Testis (tissue), 3 donors: Measurements from ENCODE around the gene GABBR2. TPM values are rescaled to one million over a fixed set of nuclear protein-coding genes. Genes with fewer than 3 reads are reported as not detected.
A peak's percentile ranks its signal among the peaks of the same experiment; 100 is the strongest.

Experiments
- DNase-seq: peaks from one replicate; pipeline ENCODE4 v3.0.0-alpha.2; 2019
- H3K27ac ChIP-seq, 2 donors: fragments of 200-600 bp; sonication (generic); one replicate each; pipeline ENCODE4 v1.5.1; 2019
- H3K27me3 ChIP-seq: fragments of 200-600 bp; sonication (generic); one replicate; pipeline ENCODE4 v1.5.1; 2019
- H3K36me3 ChIP-seq: fragments of 200-600 bp; sonication (generic); one replicate; pipeline ENCODE4 v1.5.1; 2017; ENCODE audit warnings: low read depth; ENCODE audit errors: missing control alignments
- H3K4me1 ChIP-seq: fragments of 200-600 bp; sonication (generic); one replicate; pipeline ENCODE4 v1.5.1; 2019
- H3K4me3 ChIP-seq, 2 donors: fragments of 200-600 bp; sonication (generic); one replicate each; pipeline ENCODE4 v1.5.1; 2017 to 2019
- H3K9me3 ChIP-seq: fragments of 200-600 bp; sonication (generic); one replicate; pipeline ENCODE4 v1.5.1; 2017
- POLR2A ChIP-seq: fragments of 450-650 bp; IDR thresholded peaks from one replicate; pipeline ENCODE4 v1.6.1; 2017; ENCODE audit warnings: antibody characterized with exemption, mild to moderate bottlenecking, moderate library complexity
- WGBS, 2 donors: methylation state at CpG; one replicate each; pipeline ENCODE4 v1.1.5; 2018; 5-methylcytosine and 5-hydroxymethylcytosine counted together
- intact Hi-C: fragments of 100-400 bp; cut with DNase I; formaldehyde crosslinking; loops from one replicate; pipeline ENCODE4 v1.15.1; 2023; ENCODE audit warnings: low total_unique reads
- polyA plus RNA-seq: library from polyadenylated mRNA; stranded (reverse); fragments of 350-450 nt; fragmentation: Illumina TruSeq; extraction: RNeasy Lipid Tissue Mini Kit (QIAGEN cat#74804); gene quantifications from one replicate; pipeline ENCODE4 v1.2.3, GENCODE V29; 2014; ENCODE audit warnings: low read depth, low replicate concordance; ENCODE audit not compliant: insufficient read depth
- total RNA-seq, 2 donors: library from RNA; depleted of rRNA; stranded (reverse); fragments of >200 nt; gene quantifications; one replicate each; pipeline ENCODE4 v1.2.3, GENCODE V29; 2016
- TF ChIP-seq, protein P1 (sequence below), 3 experiments: fragments of 450-650 bp in 2 of 3; fragments of 200-600 bp in 1 of 3; sonication (generic) in 1 of 3; IDR thresholded peaks; one replicate each; pipeline ENCODE4 v1.5.1; 2016 to 2019; ENCODE audit warnings: antibody characterized with exemption in 3 of 3, mild to moderate bottlenecking in 2 of 3, moderate library complexity in 1 of 3

The GABBR2 gene
- total and polyA plus RNA-seq, 3 donors from 2014 or later = 3.0 to 8.1 (median 6.9) TPM

DNA sequence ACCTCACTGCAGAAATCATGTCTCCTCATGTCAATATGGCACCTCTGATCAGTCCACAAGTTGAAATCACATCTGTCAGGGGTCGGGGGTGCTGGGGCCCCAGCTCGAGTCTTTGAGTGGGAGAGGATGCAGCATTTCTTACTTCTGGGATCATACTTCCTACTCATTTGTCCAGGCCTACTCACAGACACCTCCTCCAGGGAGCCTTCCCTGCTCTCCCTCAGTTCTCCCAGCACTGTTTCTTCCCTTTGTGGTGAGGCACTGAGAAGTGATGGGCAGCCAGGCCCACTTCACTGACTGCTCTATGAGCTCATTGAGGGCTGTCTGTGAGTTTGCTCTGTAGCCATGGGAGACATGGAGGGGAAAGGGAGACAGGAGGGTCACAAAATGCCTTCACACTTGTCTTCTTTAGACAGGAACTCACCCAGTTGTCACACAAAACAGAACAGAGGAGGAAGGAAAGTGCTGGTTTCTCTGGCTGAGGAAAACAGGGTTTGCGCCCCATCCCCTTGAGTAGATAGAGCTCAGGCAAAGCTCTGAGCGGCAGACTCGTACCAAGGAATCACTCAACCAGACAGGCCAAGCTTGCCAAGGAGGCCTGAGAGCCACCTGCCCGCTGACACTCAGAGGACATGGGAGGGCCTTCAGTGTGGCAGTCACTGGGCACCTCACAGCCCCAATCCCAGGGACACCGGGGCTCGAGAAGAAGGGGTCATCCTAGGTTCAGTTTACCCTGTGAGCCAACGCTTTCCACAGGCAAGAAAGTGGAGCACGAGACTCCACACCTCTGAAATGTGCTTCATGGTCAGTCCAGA is 152.9 kb downstream of the GABBR2 start:
- DNase-seq = no peak
- Histone ChIP-seq H3K4me1 (no peaks in the 10 kb centered on the region), H3K27me3 (no peaks in the 10 kb centered on the region), H3K27ac (no peak overlapping the region), H3K9me3 (no peaks in the 10 kb centered on the region), H3K36me3 (no peaks in the 10 kb centered on the region), H3K4me3 (peak overlapping the region in 1 of 2 donors; percentile 14)
- no peak for TF ChIP-seq POLR2A
- TF ChIP-seq, protein P1, sequence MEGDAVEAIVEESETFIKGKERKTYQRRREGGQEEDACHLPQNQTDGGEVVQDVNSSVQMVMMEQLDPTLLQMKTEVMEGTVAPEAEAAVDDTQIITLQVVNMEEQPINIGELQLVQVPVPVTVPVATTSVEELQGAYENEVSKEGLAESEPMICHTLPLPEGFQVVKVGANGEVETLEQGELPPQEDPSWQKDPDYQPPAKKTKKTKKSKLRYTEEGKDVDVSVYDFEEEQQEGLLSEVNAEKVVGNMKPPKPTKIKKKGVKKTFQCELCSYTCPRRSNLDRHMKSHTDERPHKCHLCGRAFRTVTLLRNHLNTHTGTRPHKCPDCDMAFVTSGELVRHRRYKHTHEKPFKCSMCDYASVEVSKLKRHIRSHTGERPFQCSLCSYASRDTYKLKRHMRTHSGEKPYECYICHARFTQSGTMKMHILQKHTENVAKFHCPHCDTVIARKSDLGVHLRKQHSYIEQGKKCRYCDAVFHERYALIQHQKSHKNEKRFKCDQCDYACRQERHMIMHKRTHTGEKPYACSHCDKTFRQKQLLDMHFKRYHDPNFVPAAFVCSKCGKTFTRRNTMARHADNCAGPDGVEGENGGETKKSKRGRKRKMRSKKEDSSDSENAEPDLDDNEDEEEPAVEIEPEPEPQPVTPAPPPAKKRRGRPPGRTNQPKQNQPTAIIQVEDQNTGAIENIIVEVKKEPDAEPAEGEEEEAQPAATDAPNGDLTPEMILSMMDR (IDR thresholded peaks at IDR 0.05) = no peak
- WGBS, 2 donors = 40 to 76% methylated on average over 10 of the region's 10 CpGs
- intact Hi-C loops = no loop called here

DNA sequence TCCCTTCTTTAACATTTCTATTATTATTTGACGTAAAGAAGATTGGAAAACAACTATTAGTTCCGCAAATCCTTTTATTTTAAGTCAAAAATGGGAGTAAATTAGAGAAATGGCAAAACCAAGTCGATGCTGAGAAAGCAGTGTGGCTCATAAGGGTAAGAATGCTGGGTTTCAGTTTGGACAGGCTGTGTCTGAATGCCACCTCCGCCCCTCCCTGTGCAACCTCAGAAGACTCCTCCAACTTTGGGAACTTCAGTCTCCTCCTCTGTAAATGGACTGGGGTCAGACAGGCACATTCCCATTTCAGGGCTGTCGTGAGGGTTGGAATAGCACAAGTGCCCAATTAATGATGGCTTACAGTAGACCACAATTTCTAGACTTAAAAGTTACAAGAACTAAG is 154.0 kb downstream of the GABBR2 start:
- intact Hi-C loops = no loop called here
- no peaks in the 10 kb centered on the region for H3K27me3 ChIP-seq
- H3K4me3 ChIP-seq = no peak overlapping the region
- WGBS, 2 donors = 80 to 90% methylated on average over 5 of the region's 5 CpGs
- no peaks in the 10 kb centered on the region for H3K36me3 ChIP-seq
- H3K9me3 ChIP-seq = no peaks in the 10 kb centered on the region
- no peak overlapping the region for H3K27ac ChIP-seq
- no peak for DNase-seq
- TF ChIP-seq, protein P1 (IDR thresholded peaks at IDR 0.05) = no peak
- no peak for TF ChIP-seq POLR2A
- no peaks in the 10 kb centered on the region for H3K4me1 ChIP-seq

DNA sequence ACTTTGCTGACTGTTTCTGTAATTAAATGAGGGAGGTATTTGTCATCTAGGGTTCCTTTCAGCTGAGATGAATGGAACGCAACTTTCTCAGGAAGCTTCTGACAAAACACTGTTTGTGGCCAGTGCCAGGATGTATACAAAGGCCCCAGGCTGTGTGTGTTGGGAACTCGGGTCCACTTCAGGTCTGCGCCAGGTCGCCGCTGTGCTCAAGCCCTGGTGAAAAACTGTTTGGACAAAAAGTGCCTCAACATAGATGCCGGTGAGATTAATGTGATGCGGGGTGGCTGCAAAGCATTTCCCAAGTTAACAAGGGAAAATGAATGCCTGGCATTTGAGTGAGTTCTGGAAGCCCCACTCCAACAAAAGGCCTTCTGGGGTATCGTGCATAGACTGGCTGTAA is 156.4 kb downstream of the GABBR2 start:
- Histone ChIP-seq H3K27ac (no peak overlapping the region), H3K9me3 (no peaks in the 10 kb centered on the region), H3K27me3 (no peaks in the 10 kb centered on the region), H3K4me3 (no peak overlapping the region), H3K36me3 (no peaks in the 10 kb centered on the region), H3K4me1 (no peaks in the 10 kb centered on the region)
- 89 to 93% methylated on average over 8 of the region's 8 CpGs for WGBS, 2 donors
- TF ChIP-seq POLR2A = no peak
- TF ChIP-seq, protein P1 (IDR thresholded peaks at IDR 0.05) = no peak
- intact Hi-C loops = no loop called here
- DNase-seq = no peak

DNA sequence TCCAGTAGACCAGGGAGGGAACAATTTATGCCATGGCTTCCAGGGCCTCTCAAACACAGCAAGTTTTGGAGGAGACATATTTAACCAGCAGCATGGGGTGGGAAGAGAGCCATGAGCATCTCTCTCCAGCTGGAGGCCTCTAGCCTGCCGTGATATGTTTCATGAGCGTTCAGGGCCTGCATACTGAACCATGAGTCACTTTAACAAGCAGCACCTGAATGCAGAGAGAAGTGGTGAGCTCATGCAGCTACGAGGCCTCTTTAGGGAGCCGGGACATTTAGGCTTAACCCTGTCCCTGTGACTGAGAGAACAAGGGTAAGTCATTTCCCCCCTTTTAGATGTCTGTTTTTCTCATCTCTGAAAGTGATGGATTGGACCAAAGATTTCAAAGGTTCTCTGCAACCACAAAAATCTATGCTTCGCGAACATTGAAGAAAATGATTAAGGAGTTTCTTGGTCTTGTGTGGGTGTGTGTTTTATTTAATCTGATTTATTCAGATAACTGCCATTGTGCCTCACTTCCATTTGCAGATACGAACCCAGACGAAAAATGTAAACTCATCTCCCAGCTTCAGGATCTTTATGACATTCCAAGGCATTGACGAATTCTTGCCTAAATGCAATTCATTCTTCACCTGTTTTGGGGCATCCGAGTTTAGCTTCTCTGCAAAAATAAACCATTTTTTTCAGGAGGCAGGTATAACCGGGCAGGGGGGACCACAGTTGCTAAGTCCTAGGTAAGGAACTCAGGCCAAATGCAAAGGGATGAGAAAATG is 157.0 kb downstream of the GABBR2 start:
- no peaks in the 10 kb centered on the region for H3K4me1 ChIP-seq
- H3K27ac ChIP-seq = no peak overlapping the region
- 84 to 87% methylated on average over 11 of the region's 11 CpGs for WGBS, 2 donors
- TF ChIP-seq, protein P1 (IDR thresholded peaks at IDR 0.05) = no peak
- TF ChIP-seq POLR2A = no peak
- intact Hi-C loops = no loop called here
- H3K9me3 ChIP-seq = no peaks in the 10 kb centered on the region
- no peaks in the 10 kb centered on the region for H3K27me3 ChIP-seq
- no peak overlapping the region for H3K4me3 ChIP-seq
- H3K36me3 ChIP-seq = no peaks in the 10 kb centered on the region
- DNase-seq = no peak
